Measurements from ENCODE around the gene NR2F6.
A peak's percentile ranks its signal among the peaks of the same experiment; 100 is the strongest.

The NR2F6 gene

DNA sequence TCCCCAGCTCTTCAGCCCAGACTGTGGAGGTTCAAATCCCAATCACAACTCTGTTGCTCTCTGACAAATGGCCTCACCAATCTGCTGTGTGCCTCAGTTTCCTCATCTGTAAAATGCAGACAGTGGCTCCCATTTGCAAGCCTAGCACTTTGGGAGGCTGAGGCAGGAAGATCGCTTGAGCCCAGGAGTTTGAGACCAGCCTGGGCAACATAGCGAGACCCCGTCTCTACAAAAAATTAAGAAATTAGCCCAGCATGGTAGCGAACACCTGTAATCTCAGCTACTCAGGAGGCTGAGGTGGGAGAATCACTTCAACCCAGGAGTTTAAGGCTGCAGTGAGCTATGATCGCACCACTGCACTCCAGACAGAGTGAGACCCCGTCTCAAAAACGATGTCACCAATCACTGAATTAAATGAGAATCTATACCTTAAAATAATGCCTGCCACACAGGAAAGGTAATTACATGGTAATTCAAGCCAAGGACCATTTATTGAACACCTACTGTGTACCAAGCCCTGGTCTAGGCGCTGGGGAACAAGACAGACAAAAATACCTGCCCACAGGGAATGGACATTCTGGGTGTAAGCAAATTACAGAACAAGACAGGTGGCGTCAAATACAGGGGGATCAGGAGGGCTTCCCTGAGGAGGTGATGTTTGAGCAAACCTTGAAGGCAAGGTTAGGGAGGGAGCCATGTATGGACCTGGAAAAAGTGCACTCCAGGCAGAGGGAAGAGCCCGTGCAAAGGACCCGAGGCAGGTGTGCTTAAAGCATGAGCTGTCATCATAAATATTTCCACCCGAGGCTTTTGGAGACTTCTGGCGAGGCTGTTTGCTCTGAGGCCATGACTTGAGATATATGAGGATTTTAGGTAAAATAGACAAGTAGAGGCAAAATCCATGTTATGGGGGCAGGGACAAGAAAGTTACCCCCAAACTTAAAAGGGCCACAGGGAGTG lies 7.7 kb downstream of the NR2F6 start:
- DNase-seq, result no peak

DNA sequence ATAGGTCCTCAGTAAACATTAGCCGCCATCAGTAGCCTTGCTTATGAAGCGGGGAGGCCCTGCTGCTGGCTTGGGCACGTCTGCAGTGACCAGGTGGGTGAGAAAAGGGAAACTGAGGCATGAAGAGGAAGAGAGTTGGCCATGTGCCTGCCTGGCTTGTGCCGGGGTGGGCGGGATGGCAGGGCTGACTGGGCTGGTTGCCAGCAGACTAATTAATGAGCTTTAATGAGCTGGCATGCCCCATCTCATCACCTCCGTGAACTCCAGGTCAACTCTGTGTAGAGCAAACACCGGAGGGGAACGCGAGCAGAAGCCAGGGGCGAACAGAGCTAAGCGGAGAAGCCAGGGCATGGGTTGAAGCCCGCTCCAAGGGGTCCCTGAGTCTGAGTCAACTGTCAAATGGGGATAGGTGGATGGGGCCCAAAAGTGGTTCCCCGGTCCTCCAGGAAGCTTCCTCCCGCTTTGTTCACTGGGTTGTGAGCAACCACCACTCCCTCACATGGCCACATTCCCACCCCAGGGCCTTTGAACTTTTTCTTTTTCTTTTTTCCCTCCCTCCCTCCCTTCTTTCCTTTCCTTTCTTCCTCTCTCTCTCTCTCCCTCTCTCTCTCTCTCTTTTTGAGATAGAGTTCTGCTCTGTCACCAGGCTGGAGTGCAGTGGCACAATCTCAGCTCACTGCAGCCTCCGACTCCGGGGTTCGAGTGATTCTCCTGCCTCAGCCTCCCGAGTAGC lies 8.7 kb downstream of the NR2F6 start:
- no peak for DNase-seq

DNA sequence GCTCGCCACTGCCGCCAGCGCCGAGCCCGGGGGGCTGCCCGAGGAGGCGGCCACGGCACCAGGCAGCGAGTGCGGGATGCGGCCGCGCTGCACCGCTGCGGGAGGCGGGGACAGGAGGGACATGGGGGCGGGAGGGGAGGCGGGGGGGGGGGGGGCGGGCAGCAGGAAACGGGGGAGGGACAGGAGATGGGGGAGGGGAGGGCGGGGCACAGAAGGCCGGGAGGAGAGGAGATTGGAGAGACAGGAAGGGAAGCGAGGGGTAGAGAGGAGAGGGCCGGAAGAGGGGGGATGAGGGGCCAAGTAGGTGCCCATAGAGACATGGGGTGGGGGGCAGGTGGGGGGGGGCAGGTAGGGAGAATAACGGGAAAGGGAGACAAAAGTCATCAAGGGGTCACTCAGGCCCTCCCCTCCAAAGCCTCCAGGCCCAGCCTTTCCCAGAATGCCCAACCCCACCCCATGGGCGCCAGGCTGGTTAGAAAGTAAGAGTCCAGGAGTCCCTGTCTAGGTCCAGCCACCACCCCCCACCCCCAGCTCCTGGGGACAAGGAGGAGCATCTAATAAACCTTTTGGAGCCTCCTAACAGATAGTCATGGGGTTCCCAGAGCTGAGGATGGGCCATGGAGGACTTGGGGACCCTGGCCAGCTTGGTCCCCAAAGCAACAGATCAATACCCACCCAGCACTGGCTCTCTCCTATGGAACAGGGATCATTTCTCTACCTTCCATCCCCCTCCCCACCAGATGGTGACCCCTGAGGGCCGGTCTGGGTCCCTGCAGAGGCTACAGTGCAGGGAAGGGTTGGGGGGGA lies 9.5 kb downstream of the NR2F6 start:
- DNase-seq, result no peak

DNA sequence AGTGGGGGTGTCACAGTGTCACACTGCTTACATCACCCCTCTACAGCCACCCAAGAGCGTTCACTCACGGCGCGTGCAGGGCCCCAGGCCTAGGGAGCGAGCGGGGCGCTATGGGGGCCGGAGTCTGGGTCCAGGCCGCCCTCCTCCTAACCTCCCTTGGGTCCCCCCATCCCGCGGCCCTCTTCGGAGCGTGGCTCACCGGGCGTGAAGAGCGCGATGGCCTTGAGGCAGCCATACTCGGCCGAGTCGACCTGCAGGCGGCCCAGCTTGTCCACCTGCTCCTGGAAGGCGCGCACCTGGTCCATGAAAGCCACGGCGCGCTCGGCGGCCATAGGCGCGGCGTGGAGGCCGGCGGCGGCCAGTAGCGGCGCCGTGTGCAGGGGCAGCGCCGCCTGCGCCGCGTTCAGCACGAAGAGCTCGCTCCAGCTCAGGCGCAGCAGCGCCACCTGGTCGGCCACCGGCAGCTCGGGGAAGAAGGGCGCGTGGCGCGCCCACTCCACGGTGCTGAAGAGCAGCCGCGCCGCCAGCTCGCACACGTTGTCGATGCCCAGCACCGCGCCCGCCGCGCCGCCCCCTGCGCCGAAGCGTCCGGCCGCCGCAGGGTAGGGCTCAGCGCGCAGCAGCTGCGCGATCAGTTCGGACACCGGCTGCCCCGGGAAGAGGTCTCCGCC lies 10.3 kb downstream of the NR2F6 start:
- peak; percentile 76 to 81 for DNase-seq

DNA sequence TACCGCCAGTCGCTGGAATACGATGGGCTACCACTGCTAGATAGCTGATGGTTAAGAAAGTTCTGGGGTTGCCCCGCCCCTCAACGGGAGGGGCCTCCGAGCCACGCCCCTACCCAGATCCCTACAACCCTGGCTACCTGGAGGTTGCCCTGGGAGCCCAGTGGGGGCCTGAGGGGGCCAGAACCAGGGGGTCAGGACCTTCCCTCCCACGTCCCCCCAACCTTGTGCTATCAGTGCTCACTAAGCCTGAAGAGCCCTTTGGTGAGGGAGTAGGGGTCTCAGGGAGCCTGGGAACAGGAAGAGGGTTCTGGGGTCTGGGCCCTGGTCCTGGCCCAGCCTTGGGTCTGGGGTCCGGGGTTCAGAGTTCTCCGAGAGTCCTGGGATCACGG lies 10.8 kb downstream of the NR2F6 start:
- DNase-seq, result peak; percentile 52 to 70

DNA sequence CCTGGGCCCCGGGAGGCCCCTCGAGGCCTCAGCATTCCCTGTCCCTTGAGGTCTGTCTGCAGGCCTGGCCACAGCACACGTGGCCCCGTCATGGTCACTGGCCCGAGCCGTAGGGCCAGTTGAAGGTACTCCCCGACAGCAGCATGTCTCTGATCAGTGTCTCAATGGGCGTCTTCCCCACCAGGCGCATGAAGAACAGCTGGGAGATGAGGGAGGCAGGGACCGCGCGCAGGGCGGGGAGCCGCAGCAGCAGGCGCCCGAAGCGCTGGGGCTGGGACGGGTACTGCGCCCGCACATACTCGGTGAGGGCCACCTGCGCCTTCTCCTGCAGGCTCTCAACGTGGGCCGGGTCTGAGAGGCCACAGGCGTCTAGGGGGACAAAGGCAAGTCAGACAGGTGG lies 13.5 kb downstream of the NR2F6 start:
- DNase-seq, result no peak

DNA sequence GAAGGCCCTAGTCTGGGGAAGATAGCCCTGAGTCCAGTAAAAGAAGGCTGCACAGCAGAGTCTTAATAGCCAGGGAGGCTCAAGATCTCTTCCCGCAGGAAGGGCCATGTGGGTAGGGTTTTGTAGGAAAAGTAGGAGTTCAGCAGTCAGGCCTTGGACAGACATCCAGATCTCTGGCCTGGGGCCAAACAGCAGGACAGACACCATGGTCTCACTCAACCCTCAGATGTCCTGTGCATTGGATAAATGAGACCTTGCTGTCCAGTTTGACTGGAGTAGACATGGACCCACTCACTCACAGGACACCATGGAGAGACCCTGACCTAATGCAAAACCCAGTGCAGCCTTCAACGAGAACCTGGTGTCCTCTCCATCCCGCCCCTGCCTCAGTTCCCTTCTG lies 15.8 kb downstream of the NR2F6 start:
- DNase-seq, result no peak

DNA sequence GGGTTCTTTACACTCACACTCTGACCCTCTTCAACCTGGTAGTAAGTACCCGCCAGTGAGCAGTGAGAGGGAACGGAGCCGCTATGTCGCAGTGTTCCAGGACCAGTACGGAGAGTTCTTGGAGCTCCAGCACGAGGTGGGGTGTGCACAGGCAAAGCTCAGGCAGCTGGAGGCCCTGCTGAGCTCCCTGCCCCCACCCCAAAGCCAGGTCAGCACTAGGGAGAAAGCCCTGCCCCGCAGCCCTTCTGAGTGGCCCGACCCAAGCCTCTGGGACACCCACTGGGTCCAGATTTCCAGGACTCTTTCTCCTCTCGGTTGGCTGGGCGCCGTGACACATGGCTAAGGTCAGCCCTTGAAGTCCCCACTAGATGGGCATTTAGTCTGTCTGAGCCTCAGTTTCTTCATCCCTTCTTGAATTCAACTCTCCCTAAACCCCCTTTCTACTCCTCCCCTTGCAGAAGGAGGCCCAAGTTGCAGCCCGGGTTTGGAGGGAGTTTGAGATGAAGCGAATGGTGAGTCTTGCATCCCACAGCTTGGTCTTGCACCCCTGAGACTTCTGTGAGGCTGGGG lies 17.8 kb downstream of the NR2F6 start:
- no peak for DNase-seq

DNA sequence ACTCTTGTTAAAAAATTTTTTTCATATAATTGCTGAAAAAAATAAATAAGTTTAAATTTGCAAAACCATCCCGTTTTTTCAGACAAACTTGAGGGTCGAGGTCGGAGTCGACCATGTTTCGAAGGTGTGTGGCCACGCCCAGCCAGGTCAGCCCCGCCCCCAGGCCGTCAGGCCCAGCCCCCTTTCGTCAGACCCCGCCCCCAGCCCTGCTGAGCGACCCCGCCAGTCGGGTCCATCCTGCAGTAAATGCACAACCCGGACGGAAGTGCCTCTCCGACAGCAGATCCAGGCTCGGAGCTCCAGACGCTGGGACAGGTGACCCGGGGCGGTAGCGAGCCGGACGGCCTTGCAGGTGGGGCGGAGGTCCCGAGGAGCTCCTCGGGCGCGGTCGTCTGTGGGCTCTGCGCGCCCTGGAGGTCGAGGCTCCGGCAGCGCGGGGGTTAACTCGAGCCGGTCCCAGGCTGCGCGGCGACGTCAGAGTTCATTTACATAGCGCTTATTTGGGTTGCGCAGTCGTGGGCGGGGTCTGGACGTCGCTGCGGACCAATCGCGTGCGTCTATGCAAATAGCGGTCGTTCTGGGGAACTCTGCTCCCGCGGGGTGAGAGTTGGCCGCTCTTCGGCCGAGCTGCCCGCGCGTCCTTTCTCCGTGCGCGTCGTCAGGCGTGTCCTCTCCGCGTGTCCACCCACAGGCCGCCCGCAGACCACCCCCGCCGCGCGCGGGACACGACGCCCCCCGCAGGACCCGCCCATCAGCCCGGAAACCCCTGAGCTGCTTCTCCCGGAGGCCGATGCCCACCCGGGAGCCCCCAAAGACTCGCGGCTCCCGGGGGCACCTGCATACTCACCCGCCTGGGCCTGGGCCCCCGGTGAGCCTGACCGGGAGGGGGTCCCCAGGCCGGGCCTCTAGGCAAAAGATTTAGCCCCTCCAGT lies 19.5 kb downstream of the NR2F6 start, which contains the start of gene OCEL1:
TSS of gene OCEL1 (plus strand) at position 225 of the 932 bp plus-strand sequence. CDS start at position 247, 22 bp downstream.
- peak; percentile 97 for DNase-seq

DNA sequence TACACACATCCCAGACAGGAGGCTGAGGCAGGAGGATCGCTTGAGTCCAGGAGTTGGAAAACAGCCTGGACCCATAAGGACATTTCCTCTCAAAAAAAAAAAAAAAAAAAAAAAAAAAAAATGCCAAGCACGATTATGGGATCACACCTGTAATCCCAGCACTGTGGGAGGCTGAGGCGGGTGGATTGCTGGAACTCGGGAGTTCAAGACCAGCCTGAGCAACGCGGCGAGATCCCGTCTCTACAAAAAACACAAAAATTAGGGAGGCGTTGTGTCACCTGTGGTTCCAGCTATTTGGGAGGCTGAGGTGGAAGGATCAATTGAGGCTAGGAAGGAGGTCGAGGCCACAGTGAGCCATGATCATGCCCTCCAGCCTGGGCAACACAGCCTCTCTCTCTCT lies 20.7 kb downstream of the NR2F6 start:
- DNase-seq, result no peak

DNA sequence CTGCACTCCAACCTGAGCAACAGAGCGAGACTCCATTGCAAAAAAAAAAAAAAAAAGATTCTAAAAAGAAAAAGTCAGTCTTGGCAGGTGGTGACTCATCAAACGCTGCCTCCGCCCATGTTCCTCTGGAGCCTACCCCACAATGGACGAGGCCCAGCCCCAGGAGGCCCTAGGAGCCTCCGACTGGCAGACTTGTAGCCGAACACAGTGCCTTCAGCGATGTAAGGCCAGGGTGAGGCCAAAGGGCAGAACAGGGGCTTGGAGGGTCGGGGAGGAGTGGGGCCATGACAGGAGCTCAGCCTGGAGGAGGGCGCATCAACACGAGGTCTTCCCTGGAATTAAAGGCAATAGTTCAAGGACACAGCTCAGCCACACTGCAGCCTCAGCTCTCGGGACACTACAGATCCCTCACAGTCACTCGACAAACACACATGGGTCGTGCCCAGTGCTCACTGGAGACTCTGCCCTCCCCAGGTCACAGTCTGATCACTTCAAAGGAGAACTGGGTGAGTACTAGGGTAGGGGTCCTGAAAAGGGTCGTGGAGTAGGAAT lies 25.4 kb downstream of the NR2F6 start:
- DNase-seq, result no peak

DNA sequence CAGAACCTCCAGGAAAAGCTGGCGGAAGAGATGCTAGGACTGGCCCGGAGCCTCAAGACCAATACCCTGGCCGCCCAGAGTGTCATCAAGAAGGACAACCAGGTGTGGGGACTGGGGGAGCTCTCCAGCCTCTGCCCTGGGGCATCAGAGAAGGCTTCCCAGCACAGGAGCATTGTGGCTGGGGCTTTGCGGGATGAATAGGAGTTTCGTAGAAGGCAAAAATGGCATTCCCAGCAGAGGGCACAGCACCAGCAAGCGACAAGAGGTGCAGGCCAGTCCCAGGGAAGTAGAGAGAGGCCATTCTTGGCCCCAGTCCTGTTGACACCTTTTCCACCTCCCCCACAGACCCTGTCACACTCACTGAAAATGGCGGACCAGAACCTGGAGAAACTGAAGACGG lies 26.4 kb downstream of the NR2F6 start:
- DNase-seq, result no peak

DNA sequence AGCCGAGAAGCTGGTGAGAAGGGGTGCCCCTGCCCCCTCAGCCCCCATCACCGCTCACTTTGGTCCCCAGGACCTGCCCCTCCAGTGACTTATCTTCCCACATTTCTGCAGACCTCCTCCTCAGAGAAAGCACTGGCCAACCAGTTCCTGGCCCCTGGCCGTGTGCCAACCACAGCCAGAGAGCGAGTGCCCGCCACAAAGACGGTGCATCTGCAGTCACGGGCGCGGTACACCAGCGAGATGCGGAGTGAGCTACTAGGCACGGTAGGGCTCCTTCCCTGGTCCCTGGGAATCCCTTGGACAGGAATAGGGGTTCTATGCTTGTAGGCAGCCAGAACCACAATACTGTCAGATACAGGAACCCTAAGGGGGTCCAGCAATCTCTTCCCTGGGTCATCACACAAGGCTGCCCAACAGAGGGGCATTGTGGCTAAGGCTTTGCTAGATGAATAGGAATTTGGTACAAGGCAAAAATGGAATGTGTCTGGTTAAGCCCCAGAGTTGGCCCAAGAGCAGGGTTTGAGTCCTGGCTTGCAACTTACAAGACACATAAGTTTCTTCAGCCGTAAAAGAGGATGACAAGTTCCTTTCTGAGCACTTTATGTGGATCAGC lies 29.6 kb downstream of the NR2F6 start:
- no peak for DNase-seq

DNA sequence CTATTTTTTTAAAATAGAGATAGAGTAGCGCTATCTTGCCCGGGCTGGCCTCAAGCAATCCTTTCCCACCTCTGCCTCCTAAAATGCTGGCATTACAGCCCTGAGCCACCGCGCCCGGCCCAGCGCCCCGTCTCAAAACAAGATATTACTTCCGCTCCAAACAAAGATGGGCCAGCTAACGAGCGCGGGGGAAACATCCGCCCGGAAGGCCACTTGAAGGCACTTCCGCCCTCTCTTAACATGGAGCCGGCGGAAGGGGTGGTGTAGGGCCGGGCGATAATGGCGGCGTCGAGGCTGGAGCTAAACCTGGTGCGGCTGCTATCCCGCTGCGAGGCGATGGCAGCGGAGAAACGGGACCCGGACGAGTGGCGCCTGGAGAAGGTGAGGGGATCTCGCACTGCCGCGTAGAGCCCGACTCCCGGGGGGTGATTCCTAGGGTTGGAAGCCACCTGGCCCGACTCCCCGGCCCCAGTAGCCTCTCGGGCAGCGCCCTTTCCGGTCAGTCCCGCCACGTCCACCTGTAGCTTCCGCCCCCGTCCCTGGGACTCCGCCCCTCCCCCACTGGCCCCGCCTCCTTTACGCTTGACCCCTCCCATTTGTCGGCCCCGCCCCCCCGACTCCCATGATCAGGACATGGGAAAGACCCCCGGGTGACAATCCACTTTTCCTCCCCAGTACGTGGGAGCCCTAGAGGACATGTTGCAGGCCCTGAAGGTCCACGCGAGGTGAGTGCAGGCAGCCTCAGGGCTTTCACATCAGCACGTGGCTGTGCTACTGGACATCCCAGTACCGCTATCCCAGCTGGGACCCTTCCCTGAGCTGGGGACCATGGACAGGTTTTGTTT lies 30.4 kb downstream of the NR2F6 start, which contains the start of gene USE1:
TSS of gene USE1 (plus strand) at position 231 of the 845 bp plus-strand sequence. CDS start at position 280, 49 bp downstream.
- peak; percentile 88 to 91 for DNase-seq

DNA sequence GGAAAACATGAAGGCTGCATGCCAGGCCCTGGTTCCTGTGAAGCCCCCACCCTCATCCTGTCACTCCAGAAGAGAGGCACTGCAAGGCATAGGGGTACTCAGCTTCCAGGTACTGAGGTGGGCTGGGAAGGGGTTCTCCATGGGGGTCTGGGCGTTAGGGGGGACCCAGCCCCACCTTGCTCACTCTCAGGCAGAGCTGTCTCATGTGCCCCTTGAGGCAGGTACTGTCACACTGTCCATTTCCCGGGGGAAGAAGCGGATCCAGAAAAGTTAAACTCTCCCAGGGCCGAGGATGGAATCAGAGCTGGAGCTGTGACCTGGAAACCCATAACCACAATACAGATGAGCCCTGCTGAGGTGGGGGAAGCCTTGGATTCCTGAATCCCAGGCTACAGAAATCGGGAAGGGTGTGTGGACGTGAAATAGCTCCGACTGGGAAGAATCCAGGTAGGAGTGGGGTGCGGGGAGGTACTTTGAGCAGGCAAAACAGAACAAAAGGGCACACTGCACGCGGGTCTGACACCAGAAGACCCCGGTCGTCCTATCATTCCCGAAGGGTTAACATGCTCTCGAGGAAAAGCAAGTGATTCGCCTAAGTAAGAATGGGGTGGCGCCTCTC lies 31.1 kb downstream of the NR2F6 start:
- no peak for DNase-seq

DNA sequence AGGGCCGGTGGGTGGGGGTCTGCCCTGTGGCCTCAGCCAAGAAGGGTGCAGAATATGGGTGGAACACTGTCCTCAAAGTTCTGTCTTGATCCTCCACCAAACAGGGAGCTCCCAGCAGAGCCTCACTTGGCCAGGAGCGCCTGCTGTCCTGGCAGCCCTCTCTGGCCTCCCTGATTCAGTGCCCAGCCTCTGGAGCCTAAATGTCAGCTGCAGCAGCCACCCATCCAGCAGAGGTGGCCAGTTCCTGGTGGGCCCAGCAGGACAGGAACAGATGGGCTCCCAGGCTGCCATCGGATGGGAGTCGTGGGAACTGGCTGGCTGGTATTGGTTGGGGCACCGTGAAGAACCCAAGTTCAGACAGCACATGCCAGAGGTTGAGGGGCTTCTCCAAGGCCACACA lies 32.4 kb downstream of the NR2F6 start:
- no peak for DNase-seq

DNA sequence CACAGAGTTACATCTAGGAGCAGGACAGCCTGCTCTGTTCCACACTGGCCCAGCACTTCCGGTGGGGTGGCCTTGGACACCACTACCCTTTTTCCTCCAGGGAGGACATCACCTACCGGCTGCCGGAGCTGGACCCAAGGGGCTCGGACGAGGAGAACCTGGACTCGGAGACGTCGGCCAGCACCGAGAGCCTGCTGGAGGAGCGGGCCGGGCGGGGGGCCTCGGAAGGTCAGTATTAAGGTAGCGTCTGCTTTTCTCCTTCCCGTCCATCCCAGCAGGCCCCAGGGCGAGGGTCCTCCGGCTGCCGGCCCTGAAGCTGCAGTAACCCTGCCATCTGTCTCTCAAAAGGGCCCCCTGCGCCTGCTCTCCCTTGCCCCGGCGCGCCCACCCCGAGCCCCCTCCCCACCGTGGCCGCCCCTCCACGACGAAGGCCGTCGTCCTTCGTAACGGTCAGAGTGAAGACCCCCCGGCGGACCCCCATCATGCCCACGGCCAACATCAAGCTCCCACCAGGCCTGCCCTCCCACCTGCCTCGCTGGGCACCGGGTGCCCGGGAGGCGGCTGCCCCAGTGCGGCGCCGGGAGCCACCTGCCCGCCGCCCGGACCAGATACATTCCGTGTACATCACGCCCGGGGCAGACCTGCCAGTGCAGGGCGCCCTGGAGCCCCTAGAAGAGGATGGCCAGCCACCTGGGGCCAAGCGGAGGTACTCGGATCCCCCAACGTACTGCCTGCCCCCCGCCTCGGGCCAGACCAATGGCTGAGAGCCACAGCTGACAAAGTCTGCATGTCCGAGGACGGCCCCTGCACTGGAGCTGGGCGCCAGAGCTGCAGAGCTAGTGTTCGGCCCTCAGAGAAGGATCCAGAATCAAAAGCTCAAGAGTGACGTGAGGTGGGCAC lies 33.9 kb downstream of the NR2F6 start:
- no peak for DNase-seq

DNA sequence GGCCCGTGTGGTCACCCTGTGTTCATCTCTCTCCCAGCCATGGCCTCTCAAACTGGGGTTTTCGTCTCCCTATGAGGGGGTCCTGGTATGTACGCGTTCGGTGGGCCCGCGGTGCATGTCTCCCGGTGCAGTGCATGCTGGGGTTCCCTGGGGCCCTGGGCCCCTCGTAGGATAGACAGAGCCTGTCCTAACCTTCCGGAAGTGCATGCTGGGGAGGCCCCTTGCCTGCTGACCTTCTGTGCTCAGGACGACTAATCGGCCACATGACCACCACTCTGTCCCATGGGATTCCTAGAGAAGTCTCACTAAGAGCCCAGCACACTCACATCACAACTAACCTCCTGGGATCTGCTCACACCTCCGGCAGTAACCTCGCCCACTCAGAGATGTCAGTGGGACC lies 35.4 kb downstream of the NR2F6 start:
- no peak for DNase-seq
